GM18502 (cell line): Measurements from ENCODE around the gene NUP88.

Experiments
- ATAC-seq: cut with Tn5 transposase; IDR thresholded peaks from one replicate; pipeline ENCODE4 v1.9.1; 2021; ENCODE audit warnings: mild to moderate bottlenecking; ENCODE audit not compliant: unreplicated experiment, poor library complexity

NUP88 gene

DNA sequence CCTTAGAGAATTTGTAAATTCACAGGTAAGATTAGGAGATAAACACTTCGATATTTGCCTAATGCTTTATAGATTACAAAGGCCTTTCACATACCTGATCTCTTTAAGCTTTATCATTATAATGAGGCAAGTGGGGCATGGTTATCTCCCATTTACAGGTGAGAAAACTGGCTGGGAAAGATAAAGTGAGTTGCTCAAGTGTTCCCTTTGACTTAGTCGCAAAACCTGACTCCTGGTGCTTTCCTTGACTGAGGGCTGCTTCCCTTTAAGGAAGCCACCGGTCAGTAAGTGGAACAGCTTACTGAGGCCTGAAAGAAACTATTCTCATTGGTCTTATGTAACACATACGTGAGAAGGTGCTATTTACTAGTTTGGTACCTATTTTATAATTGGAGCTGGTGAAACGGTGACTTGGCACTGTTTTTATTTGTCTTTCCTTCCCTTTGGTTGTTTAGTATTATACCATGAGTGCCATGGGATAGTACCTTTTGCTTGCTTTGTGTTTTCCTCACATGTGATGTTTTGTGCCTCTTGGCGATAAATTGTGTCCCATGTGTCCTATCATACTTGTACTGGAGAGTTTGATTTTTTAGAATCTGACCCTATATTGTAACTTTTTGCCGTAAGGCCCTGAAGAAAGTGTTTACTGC lies 57.2 kb downstream of the NUP88 start:
- ATAC-seq = no peak

GRCh38 chr17:5361426-5361825 lies 58.0 kb downstream of the NUP88 start:
- ATAC-seq = no peak

GRCh38 chr17:5355421-5356129 lies 63.9 kb downstream of the NUP88 start:
- ATAC-seq = no peak

DNA sequence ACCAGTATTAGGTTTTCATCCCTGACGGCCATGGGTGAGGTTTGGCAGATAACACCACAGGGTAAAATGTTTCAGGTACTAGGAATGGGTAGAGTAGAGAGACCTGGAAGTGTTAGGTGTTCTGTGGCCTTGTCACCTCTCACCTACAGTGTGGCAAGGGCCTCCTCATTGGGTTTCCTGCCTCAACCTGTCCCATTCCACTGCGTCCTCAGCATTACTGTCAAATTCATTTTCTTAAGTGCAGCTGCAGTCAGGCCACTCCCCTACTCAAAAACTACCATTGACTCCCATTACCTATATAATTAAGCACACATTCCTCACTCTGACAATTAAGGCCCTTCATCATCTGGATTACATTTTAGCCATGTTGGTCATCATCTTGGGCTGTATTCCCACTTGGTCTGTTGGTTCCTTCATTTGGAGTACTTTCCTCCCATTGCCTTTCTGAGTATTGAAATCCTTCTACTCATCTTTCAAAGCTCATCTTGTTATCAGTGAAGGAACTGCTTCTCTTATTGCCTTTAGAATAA lies 64.5 kb downstream of the NUP88 start:
- no peak for ATAC-seq

DNA sequence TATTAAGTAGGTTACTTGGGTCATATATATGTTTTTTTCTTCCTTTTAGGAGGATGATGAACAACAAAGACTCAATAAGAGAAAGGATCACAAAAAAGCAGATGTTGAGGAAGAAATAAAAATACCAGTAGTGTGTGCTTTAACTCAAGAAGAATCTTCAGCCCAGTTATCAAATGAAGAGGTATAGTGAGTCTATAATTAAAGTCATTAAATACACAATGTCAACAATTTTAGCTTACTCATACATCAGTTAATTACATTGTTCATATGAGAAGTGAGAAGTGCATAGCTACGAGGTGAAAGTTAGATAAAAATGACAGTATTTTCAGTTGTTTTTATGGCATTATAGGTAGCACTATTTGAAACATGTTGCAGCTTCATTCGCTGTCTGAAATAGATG lies 65.2 kb downstream of the NUP88 start:
- no peak for ATAC-seq

- ATAC-seq = no peak
Observed at GRCh38 chr17:5352681-5353289, 66.7 kb downstream of the NUP88 start.

- ATAC-seq = no peak
Observed at GRCh38 chr17:5344914-5345313, 74.5 kb downstream of the NUP88 start.
